GM12875 (cell line): ENCODE measurements around the gene LFNG.
"Not testable (repeated sequence)": the region's sequence is repeated elsewhere in the genome, so short reads cannot be mapped to it uniquely, and the experiment has no call there.

Experiments
- H3K4me3 ChIP-seq: one replicate; pipeline ENCODE4 v1.5.1; 2011; ENCODE audit warnings: low read depth, low read length, control low read depth
- CTCF ChIP-seq: IDR thresholded peaks from 2 replicates; pipeline ENCODE4 v1.5.1; 2011; ENCODE audit warnings: low read depth, mild to moderate bottlenecking, control low read depth, inconsistent platforms, low read length, moderate library complexity, borderline replicate concordance; ENCODE audit not compliant: insufficient read depth

Gene LFNG

DNA sequence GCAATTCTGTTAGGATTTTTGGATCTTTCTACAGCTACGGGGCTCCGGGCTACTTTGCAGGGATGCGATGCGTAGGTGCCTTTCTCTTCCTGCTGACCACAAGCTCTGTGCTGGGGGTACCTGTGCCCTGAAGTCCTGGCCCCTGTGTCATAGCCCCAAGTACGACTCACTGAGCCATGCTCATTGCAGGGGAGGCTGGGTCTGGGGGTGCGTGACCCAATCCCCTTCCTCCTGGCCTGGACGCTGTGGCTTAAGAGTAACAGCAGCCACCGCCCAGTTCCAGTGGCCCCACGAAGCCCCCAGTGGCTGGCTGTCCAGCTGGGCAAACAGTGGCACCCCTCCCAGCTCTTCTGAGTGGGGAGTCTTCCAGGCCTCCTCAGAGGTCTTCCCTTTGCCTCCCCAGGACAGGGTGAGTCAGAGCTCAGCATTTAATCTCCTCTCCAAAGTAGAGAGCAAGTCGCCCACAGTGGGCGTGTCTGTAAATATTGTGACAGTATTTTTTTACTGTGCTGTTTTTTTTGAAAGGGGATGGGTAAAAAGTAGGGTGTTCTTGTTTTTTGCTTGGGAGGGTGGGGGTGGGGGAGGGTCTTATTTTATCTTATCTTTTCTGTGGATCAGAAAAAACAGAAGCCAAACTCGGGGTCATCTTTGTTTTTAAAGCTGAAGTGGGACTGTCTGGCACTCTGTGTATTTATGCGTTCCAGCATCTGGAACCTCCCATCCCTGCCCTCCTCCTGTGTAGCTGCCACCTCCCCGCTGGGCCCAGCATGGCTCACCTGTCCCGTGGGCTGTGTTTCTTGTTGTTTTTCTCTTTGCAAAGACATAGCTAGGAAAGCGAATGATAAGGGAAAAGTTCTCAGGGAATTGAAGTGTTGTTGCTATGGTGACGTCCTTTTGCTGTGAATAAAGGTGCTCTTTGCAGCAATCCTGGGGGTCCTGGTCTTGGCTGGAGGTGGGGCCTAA is 8.2 kb downstream of the LFNG start:
- no peak overlapping the region for H3K4me3 ChIP-seq
- no peak for TF ChIP-seq CTCF

DNA sequence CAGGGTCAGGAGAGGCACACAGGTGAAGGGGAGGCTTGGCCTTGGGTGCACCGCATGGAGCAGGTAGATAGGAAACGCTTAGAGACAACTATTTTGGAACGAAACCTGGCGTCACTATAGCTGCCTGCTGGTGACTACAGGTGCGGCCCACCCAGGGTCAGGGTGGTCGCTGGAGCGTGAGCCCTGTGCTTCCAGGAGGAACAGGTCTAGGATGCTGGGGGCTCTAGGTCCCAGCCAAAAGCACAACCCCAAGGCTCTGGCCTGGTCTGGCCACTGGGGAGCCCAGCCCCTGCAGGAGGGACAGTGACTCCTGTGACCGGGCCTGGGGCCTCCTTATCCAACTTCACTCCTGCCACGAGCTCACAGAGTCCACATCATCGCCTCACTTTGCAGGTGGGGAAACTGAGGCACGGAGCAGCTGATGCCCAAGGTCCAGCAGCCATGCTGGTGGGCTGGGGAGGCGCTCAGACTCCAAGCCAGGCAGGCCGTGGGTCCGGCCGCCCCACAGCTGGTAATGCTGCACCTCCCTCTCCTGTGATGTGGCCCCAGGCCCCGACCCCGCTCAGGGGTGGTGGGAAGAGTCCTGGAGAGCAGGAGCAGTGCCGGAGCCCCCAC is 9.0 kb downstream of the LFNG start:
- no peak overlapping the region for H3K4me3 ChIP-seq
- TF ChIP-seq CTCF, result no peak

DNA sequence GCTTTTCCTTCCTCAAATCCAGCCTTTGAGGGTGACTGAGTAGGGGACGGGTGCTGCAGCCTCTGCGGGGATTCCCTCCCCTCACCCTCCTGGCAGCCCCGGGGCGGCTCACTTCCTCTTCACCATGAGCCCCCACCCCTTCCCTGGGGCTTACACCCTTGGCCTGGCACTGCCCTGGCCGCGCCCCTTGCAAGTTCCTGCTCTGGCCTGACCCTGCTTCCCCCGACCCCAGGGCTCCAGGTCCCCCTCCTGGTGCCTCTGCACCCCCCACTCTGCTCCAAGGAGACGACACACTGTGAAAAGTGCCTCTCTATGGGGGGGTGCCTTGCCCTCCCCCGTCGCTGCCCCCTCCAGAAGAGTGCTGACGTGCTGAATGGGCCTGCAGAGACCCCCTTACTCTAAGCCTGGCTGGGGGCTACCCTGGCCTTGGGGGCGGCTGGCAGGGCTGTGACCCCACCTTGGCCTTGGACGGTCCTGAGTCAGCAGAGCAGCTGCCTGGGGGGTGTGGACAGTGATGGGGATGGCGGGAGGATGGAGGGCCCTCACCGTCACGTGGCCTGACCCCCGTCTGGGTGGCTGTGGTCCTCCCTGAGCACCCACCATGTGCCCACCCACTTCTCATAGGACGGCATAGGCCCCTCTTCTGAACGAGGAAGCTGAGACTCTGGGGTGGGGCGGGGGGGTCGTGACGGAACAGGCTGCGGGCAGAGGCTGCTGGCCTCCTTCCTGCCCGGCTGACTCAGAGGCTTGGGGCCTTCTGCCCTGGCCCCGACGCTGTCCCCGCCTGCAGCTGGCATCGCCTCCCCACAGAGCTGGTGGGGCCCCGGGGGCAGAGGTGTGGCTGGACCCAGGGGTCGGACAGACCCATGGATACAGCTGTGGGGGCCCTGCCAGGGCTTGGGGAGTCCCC is 9.8 kb downstream of the LFNG start:
- no peak overlapping the region for H3K4me3 ChIP-seq
- TF ChIP-seq CTCF, result no peak

- no peak for TF ChIP-seq CTCF
- H3K4me3 ChIP-seq, result no peak overlapping the region
Measured at GRCh38 chr7:2530071-2530987, 10.8 kb downstream of the LFNG start.

- H3K4me3 ChIP-seq, result not testable (repeated sequence)
Measured at GRCh38 chr7:2530994-2531795, 11.6 kb downstream of the LFNG start.

DNA sequence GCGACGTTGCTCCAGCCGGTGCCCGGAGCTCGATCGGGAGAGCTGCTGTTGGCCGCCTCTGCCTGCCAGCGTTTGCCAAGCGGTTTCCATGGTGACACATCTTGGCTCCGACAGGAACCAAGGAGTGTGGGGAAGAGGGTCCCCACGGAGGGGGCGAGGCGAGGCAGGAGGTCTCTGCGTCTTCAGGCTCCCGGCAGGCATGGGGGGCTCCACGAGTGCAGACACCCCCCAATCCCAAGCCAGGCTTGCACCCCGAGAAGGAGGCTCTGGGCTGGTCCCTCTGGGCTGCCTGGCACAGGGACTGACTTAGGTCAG is 12.2 kb downstream of the LFNG start:
- not testable (repeated sequence) for H3K4me3 ChIP-seq

GRCh38 chr7:2532199-2532772 is 12.7 kb downstream of the LFNG start:
- H3K4me3 ChIP-seq, result not testable (repeated sequence)

GRCh38 chr7:2532816-2533215 is 13.2 kb downstream of the LFNG start:
- H3K4me3 ChIP-seq, result not testable (repeated sequence)

DNA sequence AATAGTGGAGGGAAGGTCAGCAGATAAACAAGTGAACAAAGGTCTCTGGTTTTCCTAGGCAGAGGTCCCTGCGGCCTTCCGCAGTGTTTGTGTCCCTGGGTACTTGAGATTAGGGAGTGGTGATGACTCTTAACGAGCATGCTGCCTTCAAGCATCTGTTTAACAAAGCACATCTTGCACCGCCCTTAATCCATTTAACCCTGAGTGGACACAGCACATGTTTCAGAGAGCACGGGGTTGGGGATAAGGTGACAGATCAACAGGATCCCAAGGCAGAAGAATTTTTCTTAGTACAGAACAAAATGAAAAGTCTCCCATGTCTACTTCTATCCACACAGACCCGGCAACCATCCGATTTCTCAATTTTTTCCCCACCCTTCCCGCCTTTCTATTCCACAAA is 14.0 kb downstream of the LFNG start:
- H3K4me3 ChIP-seq, result not testable (repeated sequence)

GRCh38 chr7:2534214-2534613 is 14.6 kb downstream of the LFNG start:
- not testable (repeated sequence) for H3K4me3 ChIP-seq

- not testable (repeated sequence) for H3K4me3 ChIP-seq
Measured at GRCh38 chr7:2535872-2536627, 16.5 kb downstream of the LFNG start.
